ENCODE measurements around the gene CCDC32. TPM values are rescaled to one million over a fixed set of nuclear protein-coding genes. Genes with fewer than 3 reads are reported as not detected.

Gene CCDC32
- total and polyA plus RNA-seq, 2 of the 13 experiments (the other 11 are each of a cell fraction or from before 2014, with no cell fraction given), result 10.8 to 23.2 TPM

GRCh38 chr15:40511093-40511471 is 53.8 kb downstream of the CCDC32 start:
- Histone ChIP-seq H4K20me1 (ENCODE audit: insufficient read depth, low read length) (no peaks in the 10 kb centered on the region), H3K4me2 (ENCODE audit: low read depth, low read length) (peak overlapping the region; percentile 84), H2AFZ (ENCODE audit: low read length) (no peak overlapping the region), H3K27ac (ENCODE audit: extremely low read length, insufficient read depth, low read length) (no peak overlapping the region), H3K4me1 (ENCODE audit: insufficient read depth, low read length) (peaks cover 28% of the 10 kb centered on the region), H3K36me3 (replicated peaks in 1 of 2; ENCODE audit: control insufficient read depth in 1 of 2, insufficient read depth in 2 of 2, low read length in 2 of 2) (no peaks in the 10 kb centered on the region), H3K79me2 (ENCODE audit: insufficient read depth, low read length) (no peaks in the 10 kb centered on the region), H3K27me3 (ENCODE audit: control insufficient read depth in 1 of 2, insufficient read depth in 2 of 2, low read length in 2 of 2) (peaks cover 4 to 25% of the 10 kb centered on the region in 2 experiments; a peak in 4 of 5 replicates), H3K4me3 (replicated peaks in 1 of 3; ENCODE audit: insufficient read depth in 1 of 3, low read depth in 2 of 3, low read length in 3 of 3) (peak overlapping the region; percentile 46 to 69 (median 55); a peak in 5 of 6 replicates), H3K9me3 (ENCODE audit: low read length) (no peaks in the 10 kb centered on the region), H3K9ac (ENCODE audit: insufficient read depth, low read depth, low read length) (0 out of 2 replicates have a peak overlapping the region, but pooled peaks have one; percentile 13)
- ChIA-PET CTCF (ENCODE audit: low intra/inter-chr PET ratio, low total read pairs) (no interaction called here), POLR2A (interaction anchor here (2.1 kb wide), 1 partner anchor 53 kb away, joined by 4 read pairs; the partner anchor contains the start of gene CCDC32)
- intact Hi-C loops (cut with micrococcal nuclease; ENCODE audit: unreplicated experiment), result no loop called here
- in situ Hi-C loops (cut with HindIII; ENCODE audit: extremely low pct_ligation_motif_present, low pct_unique_long_range_greater_than_20kb), result loop anchor here (5.0 kb wide), 1 partner anchor 69 kb away; the partner anchor contains the start of gene BAHD1
- ATAC-seq (no peak), FAIRE-seq (no peak), DNase-seq (ENCODE audit: low spot score) (no peak)
- 15% methylated on average over 22 of the region's 22 CpGs for WGBS (ENCODE audit: low lambda C conversion rate)
- BruUV-seq (replicated peaks), result no TSS peak
- TF ChIP-seq IRX3 (CRISPR knock-in tag; IDR thresholded peaks at IDR 0.05; ENCODE audit: borderline replicate concordance, low read depth) (0 out of 2 replicates have a peak, but pooled peaks have one; percentile 20), ARNT (IDR thresholded peaks at IDR 0.05) (no peak), PRMT3 (CRISPR knock-in tag; IDR thresholded peaks at IDR 0.05; ENCODE audit: borderline replicate concordance, low read depth) (0 out of 2 replicates have a peak, but pooled peaks have one; percentile 21), YY1 (IDR thresholded peaks at IDR 0.05; ENCODE audit: insufficient read depth, insufficient replicate concordance, low read depth, low read length) (peak; percentile 7), ELF3 (CRISPR knock-in tag; IDR thresholded peaks at IDR 0.05) (no peak), HOXA7 (CRISPR knock-in tag; IDR thresholded peaks at IDR 0.05) (peak; percentile 47; the same call in 1 of the 2 replicates), MAFG (CRISPR knock-in tag; IDR thresholded peaks at IDR 0.05) (no peak), MEF2D (CRISPR knock-in tag; IDR thresholded peaks at IDR 0.05) (0 out of 2 replicates have a peak, but pooled peaks have one; percentile 29), ZNF616 (CRISPR knock-in tag; IDR thresholded peaks at IDR 0.05; ENCODE audit: low read depth) (0 out of 2 replicates have a peak, but pooled peaks have one; percentile 11), TBP (CRISPR knock-in tag; IDR thresholded peaks at IDR 0.05) (no peak), HOXA9 (CRISPR knock-in tag; IDR thresholded peaks at IDR 0.05; ENCODE audit: borderline replicate concordance) (no peak; the same call in 1 of the 2 replicates), ZNF460 (CRISPR knock-in tag; IDR thresholded peaks at IDR 0.05; ENCODE audit: borderline replicate concordance) (no peak), ZNF776 (CRISPR knock-in tag; IDR thresholded peaks at IDR 0.05) (no peak), KMT2B (CRISPR knock-in tag; IDR thresholded peaks at IDR 0.05) (0 out of 2 replicates have a peak, but pooled peaks have one; percentile 6), RFX1 (IDR thresholded peaks at IDR 0.05) (peak; percentile 25), ZNF280D (CRISPR knock-in tag; IDR thresholded peaks at IDR 0.05) (0 out of 2 replicates have a peak, but pooled peaks have one; percentile 17), NRL (CRISPR knock-in tag; IDR thresholded peaks at IDR 0.05; ENCODE audit: borderline replicate concordance) (no peak)
